Measurements from ENCODE around the gene LRRC52.

DNA sequence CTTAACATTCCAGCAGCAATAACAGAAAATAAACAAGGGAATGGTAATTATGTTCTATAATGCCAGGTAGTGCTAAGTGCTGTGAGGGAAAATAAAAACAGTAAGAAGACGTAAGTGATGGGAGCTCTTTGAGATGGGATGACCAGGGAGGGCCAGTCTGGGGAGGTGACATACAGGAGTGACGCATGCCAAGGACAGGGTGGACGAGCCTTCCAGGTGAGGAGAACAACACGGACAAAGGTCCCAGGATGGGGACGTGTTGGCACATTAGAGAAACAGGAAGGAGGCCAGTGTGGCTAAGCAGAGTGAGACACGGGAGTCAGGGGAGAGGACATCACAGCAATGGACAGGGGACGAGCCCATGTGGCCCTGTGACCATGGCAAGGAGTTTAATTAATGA, 11.7 kb upstream of the LRRC52 start:
- TF ChIP-seq CTCF (IDR thresholded peaks at IDR 0.05; ENCODE audit: low read length) (no peak), EZH2phosphoT487 (IDR thresholded peaks at IDR 0.05; ENCODE audit: low read length) (no peak)
